Fibroblast of mammary gland (primary cell): ENCODE data around the gene CAMK1D.
A peak's percentile ranks its signal among the peaks of the same experiment; 100 is the strongest.
"Not testable (repeated sequence)": the region's sequence is repeated elsewhere in the genome, so short reads cannot be mapped to it uniquely, and the experiment has no call there.

Experiments used
- DNase-seq: peaks from one replicate; pipeline ENCODE4 v3.0.0-alpha.2; 2010; ENCODE audit warnings: low read depth
- H3K4me3 ChIP-seq: 2 replicates; pipeline ENCODE4 v1.5.1; 2011; ENCODE audit warnings: low read depth, mild to moderate bottlenecking, low read length, moderate library complexity; ENCODE audit not compliant: control insufficient read depth
- TF ChIP-seq, protein P1 (sequence below): conservative IDR thresholded peaks from 2 replicates; pipeline ENCODE4 v1.5.1; 2011; ENCODE audit warnings: low read depth, low read length, inconsistent platforms; ENCODE audit not compliant: control insufficient read depth, insufficient read depth

CAMK1D gene

DNA sequence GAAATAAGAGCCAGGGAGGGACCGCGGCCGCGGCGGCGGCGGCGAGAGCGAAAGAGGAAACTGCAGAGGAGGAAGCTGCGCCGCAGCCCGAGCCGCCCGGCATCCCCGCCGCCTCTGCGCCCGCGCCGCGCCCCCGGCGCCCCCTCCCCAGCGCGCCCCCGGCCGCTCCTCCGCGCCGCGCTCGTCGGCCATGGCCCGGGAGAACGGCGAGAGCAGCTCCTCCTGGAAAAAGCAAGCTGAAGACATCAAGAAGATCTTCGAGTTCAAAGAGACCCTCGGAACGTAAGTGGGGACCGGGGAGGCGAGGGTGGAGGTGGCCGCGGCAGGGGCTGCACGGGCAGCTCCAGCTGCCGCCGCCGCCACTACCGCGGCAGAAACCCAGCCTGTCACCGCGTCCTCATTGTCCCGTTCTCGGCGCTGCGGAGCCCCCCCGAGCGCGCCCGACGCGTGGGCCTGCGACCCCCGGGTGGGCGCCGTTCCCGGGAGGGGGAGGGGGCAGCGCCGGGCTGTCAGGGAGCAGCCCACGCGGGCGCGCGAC lies 351 bp downstream of the CAMK1D start:
- no peak for DNase-seq
- TF ChIP-seq, protein P1, sequence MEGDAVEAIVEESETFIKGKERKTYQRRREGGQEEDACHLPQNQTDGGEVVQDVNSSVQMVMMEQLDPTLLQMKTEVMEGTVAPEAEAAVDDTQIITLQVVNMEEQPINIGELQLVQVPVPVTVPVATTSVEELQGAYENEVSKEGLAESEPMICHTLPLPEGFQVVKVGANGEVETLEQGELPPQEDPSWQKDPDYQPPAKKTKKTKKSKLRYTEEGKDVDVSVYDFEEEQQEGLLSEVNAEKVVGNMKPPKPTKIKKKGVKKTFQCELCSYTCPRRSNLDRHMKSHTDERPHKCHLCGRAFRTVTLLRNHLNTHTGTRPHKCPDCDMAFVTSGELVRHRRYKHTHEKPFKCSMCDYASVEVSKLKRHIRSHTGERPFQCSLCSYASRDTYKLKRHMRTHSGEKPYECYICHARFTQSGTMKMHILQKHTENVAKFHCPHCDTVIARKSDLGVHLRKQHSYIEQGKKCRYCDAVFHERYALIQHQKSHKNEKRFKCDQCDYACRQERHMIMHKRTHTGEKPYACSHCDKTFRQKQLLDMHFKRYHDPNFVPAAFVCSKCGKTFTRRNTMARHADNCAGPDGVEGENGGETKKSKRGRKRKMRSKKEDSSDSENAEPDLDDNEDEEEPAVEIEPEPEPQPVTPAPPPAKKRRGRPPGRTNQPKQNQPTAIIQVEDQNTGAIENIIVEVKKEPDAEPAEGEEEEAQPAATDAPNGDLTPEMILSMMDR = no peak
- peak overlapping the region; percentile 43 for H3K4me3 ChIP-seq

DNA sequence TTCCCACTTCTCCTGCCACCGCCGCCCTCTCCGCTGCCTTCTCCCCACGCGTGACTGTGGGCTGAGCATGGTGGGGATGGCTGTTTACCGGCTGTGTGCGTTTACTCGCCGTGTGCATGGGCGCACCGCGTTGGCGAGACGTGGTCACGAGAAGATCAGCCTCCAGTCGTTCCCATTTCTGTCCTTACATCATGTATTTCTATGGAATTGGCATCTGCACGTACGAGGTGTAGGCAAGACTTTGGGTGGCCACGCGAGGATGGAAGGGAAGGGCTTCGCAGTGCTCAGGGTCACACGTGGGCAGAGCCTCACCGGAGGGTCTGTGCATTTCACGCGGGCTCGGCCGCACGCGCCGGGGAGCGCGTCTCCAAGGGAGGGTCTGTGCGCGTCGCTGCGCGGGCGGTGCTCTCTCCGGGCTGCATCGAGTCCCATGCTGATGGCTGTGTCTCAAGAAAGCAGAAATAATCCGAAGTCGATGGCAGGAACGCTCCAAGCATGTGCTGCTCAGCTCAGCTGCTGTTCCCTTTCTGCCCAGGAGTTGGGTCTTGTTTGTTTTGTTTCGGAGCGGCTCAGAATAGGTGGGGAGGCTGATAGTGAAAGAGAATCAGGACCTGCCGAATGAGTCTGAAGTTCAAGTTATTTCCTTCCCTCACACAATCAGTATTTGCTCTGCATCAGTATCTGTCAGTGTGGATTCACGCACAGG lies 973 bp downstream of the CAMK1D start:
- no peak for DNase-seq
- TF ChIP-seq, protein P1 = no peak
- peak overlapping the region; percentile 37 for H3K4me3 ChIP-seq

DNA sequence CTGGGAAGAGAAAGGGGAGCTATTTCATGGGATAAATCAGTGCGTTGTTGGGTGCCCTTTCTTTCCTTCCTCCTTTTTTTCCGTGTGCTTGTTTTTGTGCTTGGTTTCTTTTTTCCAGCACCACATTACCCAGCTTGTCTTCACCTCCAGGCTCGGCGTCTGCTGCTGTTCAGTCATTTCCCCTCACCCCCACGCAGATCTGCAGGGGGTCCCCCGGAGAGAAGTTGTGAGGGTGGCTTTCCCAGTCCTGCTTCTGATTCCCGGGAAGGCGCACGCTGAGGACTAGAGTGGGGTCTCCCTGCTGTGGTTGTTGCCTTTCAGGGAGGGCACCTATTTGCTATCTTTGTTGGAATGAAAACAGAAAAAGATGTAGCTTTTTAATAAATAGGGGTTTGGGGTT lies 1.6 kb downstream of the CAMK1D start:
- no peak for DNase-seq
- no peak overlapping the region for H3K4me3 ChIP-seq
- TF ChIP-seq, protein P1 = no peak

DNA sequence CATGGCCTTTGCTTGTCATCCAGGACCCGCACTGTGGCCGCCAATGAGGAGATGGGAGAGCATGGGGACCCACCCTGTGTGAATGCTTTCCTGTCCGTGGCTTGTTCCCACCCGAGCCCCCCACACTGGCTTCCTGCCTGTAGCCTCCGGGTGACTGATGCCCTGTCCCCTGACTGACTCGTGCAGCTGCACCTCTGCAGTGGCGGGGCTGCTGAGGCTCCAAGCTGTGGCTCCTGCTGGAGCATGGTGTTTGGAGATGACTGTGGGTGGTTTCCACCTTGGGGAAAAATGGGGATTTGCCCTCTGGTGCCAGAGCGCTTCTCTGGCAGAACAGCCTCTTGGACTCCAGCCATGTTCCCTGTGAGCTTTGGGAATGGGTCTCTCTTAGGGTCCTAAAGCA lies 2.1 kb downstream of the CAMK1D start:
- H3K4me3 ChIP-seq = no peak overlapping the region

DNA sequence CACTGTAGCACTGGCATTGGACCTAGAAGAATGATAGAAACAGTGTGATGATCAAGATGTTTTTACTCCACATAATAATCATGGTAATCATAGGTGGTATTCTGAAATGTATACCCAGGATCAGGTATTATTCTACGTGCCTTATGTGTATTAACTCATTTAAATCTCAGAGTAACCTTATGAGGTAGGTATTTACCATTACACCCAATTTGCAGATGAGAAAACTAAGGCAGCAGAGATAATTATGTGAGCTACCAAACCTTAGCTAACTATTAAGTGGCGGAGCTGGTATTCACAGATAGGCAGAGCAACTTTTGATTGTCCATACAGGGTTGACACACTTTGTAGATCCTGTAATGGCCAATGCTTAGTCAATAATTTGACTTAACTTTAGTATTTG lies 2.5 kb downstream of the CAMK1D start:
- no peak overlapping the region for H3K4me3 ChIP-seq
- no peak for DNase-seq
- TF ChIP-seq, protein P1 = no peak

More for the DNA sequence above, 2.1 kb downstream of the CAMK1D start:
- no peak for DNase-seq
- TF ChIP-seq, protein P1 = no peak

DNA sequence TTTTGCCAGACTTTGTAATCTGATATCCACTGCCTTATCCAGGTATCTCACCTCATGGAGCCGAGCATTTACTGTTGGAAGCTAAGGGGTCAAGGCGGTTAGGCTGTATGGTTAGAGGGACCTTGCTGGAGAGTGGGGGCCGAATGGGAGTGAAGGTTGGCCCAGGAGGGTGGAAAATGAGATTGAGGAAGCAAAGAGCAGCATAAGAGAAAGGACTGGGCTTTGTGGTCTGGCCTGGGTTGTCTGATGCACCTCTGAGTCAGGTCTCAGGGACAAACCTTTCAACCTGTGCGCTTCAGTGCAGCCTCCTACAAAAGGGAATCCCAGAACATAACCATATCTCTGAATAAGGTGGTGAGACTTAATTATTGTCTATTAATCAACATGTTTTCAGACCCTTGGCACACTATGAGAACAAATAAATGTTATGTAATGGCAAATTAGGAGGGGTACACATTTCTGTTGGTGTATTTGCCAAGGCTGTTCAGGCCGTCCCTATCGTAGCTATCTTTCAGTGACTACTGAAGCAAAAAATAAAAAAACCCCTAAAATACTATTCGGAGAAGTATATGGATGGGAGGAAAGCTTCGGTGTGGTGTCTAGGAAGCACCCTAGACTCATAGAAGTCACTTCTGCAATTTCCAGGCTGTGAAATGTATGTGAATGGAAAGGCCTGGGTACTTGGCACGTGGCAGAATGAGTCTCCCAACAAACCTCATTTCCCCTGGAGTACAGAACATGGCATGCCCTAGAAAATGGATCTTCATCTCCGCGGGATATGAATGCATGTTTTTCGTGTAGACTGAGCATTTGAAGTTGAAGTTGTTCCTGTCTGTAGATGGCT lies 4.3 kb downstream of the CAMK1D start:
- no peak overlapping the region for H3K4me3 ChIP-seq
- TF ChIP-seq, protein P1 = no peak
- DNase-seq = no peak

DNA sequence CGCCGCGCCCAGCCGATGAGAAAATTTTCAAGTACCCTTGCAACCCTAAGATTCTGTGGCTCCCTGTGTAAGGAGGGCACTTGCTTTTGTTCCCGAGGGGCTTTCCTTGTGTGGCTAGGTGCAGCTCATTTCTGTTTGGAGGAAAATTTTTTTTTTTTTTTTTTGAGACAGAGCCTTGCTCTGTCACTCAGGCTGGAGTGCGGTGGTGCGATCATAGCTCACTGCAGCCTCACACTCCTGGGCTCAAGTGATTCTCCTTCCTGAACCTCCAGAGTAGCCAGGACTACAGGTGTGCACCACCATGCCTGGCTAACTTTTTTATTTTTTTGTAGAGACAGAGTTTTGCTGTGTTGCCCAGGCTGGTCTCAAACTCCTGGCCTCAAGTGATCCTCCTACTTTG lies 5.3 kb downstream of the CAMK1D start:
- H3K4me3 ChIP-seq, DNase-seq: not testable (repeated sequence)
